Hepatocyte (in vitro differentiated cells): ENCODE data around the gene MICOS13. TPM values are rescaled to one million over a fixed set of nuclear protein-coding genes. Genes with fewer than 3 reads are reported as not detected.

Experiments used
- DNase-seq: peaks from one replicate; pipeline ENCODE4 v3.0.0-alpha.2; 2016; ENCODE audit warnings: low spot score
- H2AFZ ChIP-seq: fragments of 200-600 bp; sonication (generic); 2 replicates; pipeline ENCODE4 v1.6.0; 2016; ENCODE audit warnings: antibody characterized with exemption, mild to moderate bottlenecking
- H3K27ac ChIP-seq: fragments of 200-600 bp; sonication (generic); 2 replicates; pipeline ENCODE4 v1.5.1; 2016; ENCODE audit warnings: mild to moderate bottlenecking
- H3K27me3 ChIP-seq: fragments of 200-600 bp; sonication (generic); 2 replicates; pipeline ENCODE4 v1.6.1; 2016
- H3K36me3 ChIP-seq: fragments of 200-600 bp; sonication (generic); replicated peaks from 2 replicates; pipeline ENCODE4 v1.5.1; 2016; ENCODE audit warnings: low read depth; ENCODE audit not compliant: insufficient read depth
- H3K4me1 ChIP-seq: fragments of 200-600 bp; sonication (generic); 2 replicates; pipeline ENCODE4 v1.5.1; 2016; ENCODE audit warnings: mild to moderate bottlenecking, moderate library complexity; ENCODE audit not compliant: insufficient read depth
- H3K4me2 ChIP-seq: fragments of 200-600 bp; sonication (generic); 2 replicates; pipeline ENCODE4 v1.6.0; 2016
- H3K4me3 ChIP-seq: fragments of 200-600 bp; sonication (generic); 2 replicates; pipeline ENCODE4 v1.5.1; 2016; ENCODE audit warnings: mild to moderate bottlenecking
- H3K79me2 ChIP-seq: fragments of 200-600 bp; sonication (generic); 2 replicates; pipeline ENCODE4 v1.6.0; 2017; ENCODE audit warnings: mild to moderate bottlenecking
- H3K9me2 ChIP-seq: fragments of 200-600 bp; sonication (generic); replicated peaks from 2 replicates; pipeline ENCODE4 v1.6.0; 2017; ENCODE audit warnings: mild to moderate bottlenecking; ENCODE audit not compliant: insufficient read depth
- H3K9me3 ChIP-seq: fragments of 200-600 bp; sonication (generic); 2 replicates; pipeline ENCODE4 v1.5.1; 2016; ENCODE audit warnings: low read depth, mild to moderate bottlenecking
- H4K20me1 ChIP-seq: fragments of 200-600 bp; sonication (generic); 2 replicates; pipeline ENCODE4 v1.6.0; 2016; ENCODE audit warnings: mild to moderate bottlenecking; ENCODE audit not compliant: insufficient read depth, poor library complexity, severe bottlenecking
- EZH2 ChIP-seq: fragments of 200-600 bp; sonication (generic); IDR thresholded peaks from 2 replicates; pipeline ENCODE4 v1.6.1; 2016; ENCODE audit warnings: antibody characterized with exemption, mild to moderate bottlenecking, borderline replicate concordance
- EZH2phosphoT487 ChIP-seq: fragments of 200-600 bp; sonication (generic); IDR thresholded peaks from one replicate; pipeline ENCODE4 v1.6.1; 2018; ENCODE audit warnings: antibody characterized with exemption, mild to moderate bottlenecking, low read depth, moderate library complexity; ENCODE audit not compliant: unreplicated experiment, severe bottlenecking
- WGBS: methylation state at CpG from one replicate; pipeline ENCODE4 v1.1.6; 2016; ENCODE audit warnings: low lambda C conversion rate; ENCODE audit errors: missing lambda C conversion rate; 5-methylcytosine and 5-hydroxymethylcytosine counted together
- polyA plus RNA-seq: library from polyadenylated mRNA; unstranded; fragments of >200 nt; fragmentation: Nextera tagmentation; extraction: Ambion mirVana; gene quantifications from 2 replicates; pipeline ENCODE4 v1.2.1, GENCODE V29; 2016
- total RNA-seq: library from RNA; depleted of rRNA; stranded (reverse); fragments of >200 nt; gene quantifications from 2 replicates; pipeline ENCODE4 v1.2.3, GENCODE V29; 2014
- TF ChIP-seq, protein P1 (sequence below): fragments of 200-600 bp; sonication (generic); IDR thresholded peaks from 2 replicates; pipeline ENCODE4 v1.5.1; 2016; ENCODE audit warnings: antibody characterized with exemption, mild to moderate bottlenecking; ENCODE audit not compliant: poor library complexity

The MICOS13 gene
- total and polyA plus RNA-seq, 2 experiments from 2014 or later, result 32.3 to 120 TPM

DNA sequence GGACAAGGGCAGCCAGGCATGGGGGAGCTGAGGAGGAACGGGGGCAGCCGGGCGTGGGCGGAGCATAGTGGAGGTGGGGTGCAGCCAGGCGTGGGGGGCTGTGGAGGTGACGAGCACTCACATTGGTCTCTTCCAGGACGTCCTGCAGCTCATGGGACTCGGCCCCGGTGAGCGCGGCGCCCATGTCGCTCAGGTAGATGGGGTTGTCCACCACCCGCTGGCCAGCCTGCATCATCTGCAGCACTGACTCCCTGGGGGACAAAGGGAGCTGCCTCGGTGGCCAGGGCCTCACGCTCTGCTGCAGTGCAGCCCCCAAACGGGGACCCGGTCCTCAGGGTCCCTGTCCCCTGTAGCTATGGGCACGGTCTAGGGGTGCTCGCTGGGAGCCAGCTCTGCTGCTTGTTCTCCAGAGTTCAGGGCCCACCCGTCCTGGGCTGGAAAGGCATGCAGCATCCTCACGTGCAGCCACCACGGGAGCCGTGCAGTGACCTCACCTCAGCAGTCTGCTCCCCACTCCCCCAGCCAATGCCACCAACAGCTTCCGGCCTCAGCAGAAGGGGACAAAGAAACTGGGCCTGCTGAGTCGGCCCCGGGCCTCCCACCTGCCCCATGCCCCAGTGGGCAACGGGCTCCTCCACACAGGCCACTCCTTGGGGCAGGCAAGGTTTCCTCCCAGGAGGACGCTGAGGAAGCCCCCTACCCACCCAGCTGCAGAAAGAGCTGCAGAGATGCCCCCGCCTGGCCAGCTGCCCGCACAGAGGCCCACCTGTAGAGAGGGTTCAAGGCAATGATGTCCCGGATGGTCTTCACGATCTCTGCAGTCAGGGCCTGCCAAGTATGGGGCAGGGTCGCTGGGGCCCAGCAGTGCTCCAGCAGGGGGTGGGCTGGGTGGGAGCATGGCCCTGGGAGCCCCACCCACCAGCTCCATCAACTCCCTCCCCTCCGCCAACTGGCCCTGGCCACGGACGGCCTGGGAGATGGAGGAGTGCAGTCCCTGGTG, 27.6 kb upstream of the MICOS13 start:
- TF ChIP-seq EZH2phosphoT487 (no peak), EZH2 (no peak)
- TF ChIP-seq, protein P1, sequence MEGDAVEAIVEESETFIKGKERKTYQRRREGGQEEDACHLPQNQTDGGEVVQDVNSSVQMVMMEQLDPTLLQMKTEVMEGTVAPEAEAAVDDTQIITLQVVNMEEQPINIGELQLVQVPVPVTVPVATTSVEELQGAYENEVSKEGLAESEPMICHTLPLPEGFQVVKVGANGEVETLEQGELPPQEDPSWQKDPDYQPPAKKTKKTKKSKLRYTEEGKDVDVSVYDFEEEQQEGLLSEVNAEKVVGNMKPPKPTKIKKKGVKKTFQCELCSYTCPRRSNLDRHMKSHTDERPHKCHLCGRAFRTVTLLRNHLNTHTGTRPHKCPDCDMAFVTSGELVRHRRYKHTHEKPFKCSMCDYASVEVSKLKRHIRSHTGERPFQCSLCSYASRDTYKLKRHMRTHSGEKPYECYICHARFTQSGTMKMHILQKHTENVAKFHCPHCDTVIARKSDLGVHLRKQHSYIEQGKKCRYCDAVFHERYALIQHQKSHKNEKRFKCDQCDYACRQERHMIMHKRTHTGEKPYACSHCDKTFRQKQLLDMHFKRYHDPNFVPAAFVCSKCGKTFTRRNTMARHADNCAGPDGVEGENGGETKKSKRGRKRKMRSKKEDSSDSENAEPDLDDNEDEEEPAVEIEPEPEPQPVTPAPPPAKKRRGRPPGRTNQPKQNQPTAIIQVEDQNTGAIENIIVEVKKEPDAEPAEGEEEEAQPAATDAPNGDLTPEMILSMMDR, result no peak
- WGBS, result 92% methylated on average over 28 of the region's 37 CpGs
- no peaks in the 10 kb centered on the region for H4K20me1 ChIP-seq
- DNase-seq, result no peak
- H3K27me3 ChIP-seq, result no peaks in the 10 kb centered on the region
- no peak overlapping the region for H3K27ac ChIP-seq
- H3K9me2 ChIP-seq, result no peaks in the 10 kb centered on the region
- no peak overlapping the region for H2AFZ ChIP-seq
- H3K4me2 ChIP-seq, result no peak overlapping the region
- H3K4me3 ChIP-seq, result no peak overlapping the region
- H3K36me3 ChIP-seq, result no peaks in the 10 kb centered on the region
- H3K4me1 ChIP-seq, result no peaks in the 10 kb centered on the region
- H3K9me3 ChIP-seq, result no peaks in the 10 kb centered on the region
- H3K79me2 ChIP-seq, result no peaks in the 10 kb centered on the region

GRCh38 chr19:5706876-5707573, 26.7 kb upstream of the MICOS13 start:
- Histone ChIP-seq H3K36me3 (no peaks in the 10 kb centered on the region), H3K9me2 (no peaks in the 10 kb centered on the region), H3K27me3 (no peaks in the 10 kb centered on the region), H4K20me1 (no peaks in the 10 kb centered on the region), H3K79me2 (no peaks in the 10 kb centered on the region), H3K4me3 (no peak overlapping the region), H2AFZ (no peak overlapping the region), H3K27ac (no peak overlapping the region), H3K4me1 (no peaks in the 10 kb centered on the region), H3K4me2 (no peak overlapping the region), H3K9me3 (no peaks in the 10 kb centered on the region)
- no peak for TF ChIP-seq EZH2
- TF ChIP-seq, protein P1, result no peak
- no peak for TF ChIP-seq EZH2phosphoT487
- DNase-seq, result no peak
- WGBS, result 98% methylated on average over 34 of the region's 35 CpGs

DNA sequence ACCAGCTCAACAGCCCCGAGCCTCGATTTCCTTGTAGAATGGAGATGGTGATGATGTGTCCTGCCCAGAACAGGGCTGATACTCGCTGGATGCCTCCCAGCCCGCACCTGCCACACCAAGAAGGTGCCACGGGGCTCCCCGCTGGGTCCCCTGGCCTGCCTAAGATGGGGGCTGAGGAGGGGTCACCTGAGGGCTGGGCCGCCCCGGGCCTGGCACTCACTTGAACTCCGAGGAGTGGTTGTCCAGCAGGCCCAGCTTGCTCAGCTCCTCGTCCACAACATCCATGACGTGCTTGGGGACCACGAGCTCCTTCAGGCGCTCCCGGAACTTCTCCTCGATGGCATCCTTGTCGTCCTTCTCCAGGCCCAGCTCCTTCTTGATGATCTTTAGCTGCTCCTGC, 25.2 kb upstream of the MICOS13 start:
- no peaks in the 10 kb centered on the region for H3K27me3 ChIP-seq
- H2AFZ ChIP-seq, result no peak overlapping the region
- no peak for TF ChIP-seq EZH2phosphoT487
- TF ChIP-seq, protein P1, result no peak
- TF ChIP-seq EZH2, result no peak
- no peaks in the 10 kb centered on the region for H4K20me1 ChIP-seq
- no peaks in the 10 kb centered on the region for H3K9me2 ChIP-seq
- H3K4me1 ChIP-seq, result no peaks in the 10 kb centered on the region
- H3K36me3 ChIP-seq, result no peaks in the 10 kb centered on the region
- no peak overlapping the region for H3K4me3 ChIP-seq
- no peak overlapping the region for H3K27ac ChIP-seq
- no peak for DNase-seq
- H3K9me3 ChIP-seq, result no peaks in the 10 kb centered on the region
- no peak overlapping the region for H3K4me2 ChIP-seq
- no peaks in the 10 kb centered on the region for H3K79me2 ChIP-seq
- WGBS, result 90% methylated on average over 16 of the region's 16 CpGs
